HEK293 (cell line): ENCODE measurements around the gene KLHL29.

ENCODE experiments used
- CTCF ChIA-PET: fragments of 350-600 bp; formaldehyde crosslinking; extraction: SDS; loops from one replicate; lab custom pipeline; 2021; ENCODE audit warnings: antibody characterized with exemption; lab: Yijun Ruan, JAX
- POLR2A ChIA-PET: fragments of 300-600 bp; formaldehyde crosslinking; extraction: SDS; loops from one replicate; lab custom pipeline; 2020; ENCODE audit warnings: antibody characterized with exemption, inconsistent platforms; lab: Yijun Ruan, JAX
- H3K27ac ChIP-seq: fragments of 200-500 bp; sonication (Bioruptor generic); 2 replicates; pipeline ENCODE4 v1.5.1; 2014; ENCODE audit warnings: low read depth, low read length, control low read depth, inconsistent platforms; ENCODE audit errors: extremely low read depth
- H3K36me3 ChIP-seq, 2 experiments: fragments of 200-500 bp in 1 of 2; sonication (Bioruptor generic) in 1 of 2; 1 replicate in 1 of 2; 2 replicates in 1 of 2; pipeline ENCODE4 v1.5.1; 2014 to 2017; ENCODE audit warnings: inconsistent platforms in 2 of 2, low read length in 2 of 2; ENCODE audit not compliant: control insufficient read depth in 2 of 2, insufficient read depth in 1 of 2
- H3K4me1 ChIP-seq: fragments of 200-500 bp; sonication (Bioruptor generic); 2 replicates; pipeline ENCODE4 v1.5.1; 2014; ENCODE audit warnings: mild to moderate bottlenecking, low read length, inconsistent platforms; ENCODE audit not compliant: control insufficient read depth, insufficient read depth
- H3K4me3 ChIP-seq: 2 replicates; pipeline ENCODE4 v1.5.1; 2011; ENCODE audit warnings: low read depth, mild to moderate bottlenecking, control low read depth, low read length, moderate library complexity
- H3K9me3 ChIP-seq: fragments of 200-500 bp; sonication (Bioruptor generic); 2 replicates; pipeline ENCODE4 v1.5.1; 2014; ENCODE audit warnings: low read depth, low read length, inconsistent platforms; ENCODE audit not compliant: control insufficient read depth, insufficient read depth
- FEZF1 ChIP-seq: fragments of 450-650 bp; formaldehyde crosslinking; IDR thresholded peaks from 2 replicates; pipeline ENCODE4 v1.5.1; 2016; ENCODE audit warnings: missing biosample characterization, missing genetic modification characterization
- GLI2 ChIP-seq: fragments of 450-650 bp; formaldehyde crosslinking; IDR thresholded peaks from 2 replicates; pipeline ENCODE4; 2017; ENCODE audit warnings: missing biosample characterization, missing genetic modification characterization, low read depth, borderline replicate concordance
- KLF1 ChIP-seq: fragments of 450-650 bp; formaldehyde crosslinking; IDR thresholded peaks from 2 replicates; pipeline ENCODE4 v1.5.1; 2016; ENCODE audit warnings: missing biosample characterization, missing genetic modification characterization
- REPIN1 ChIP-seq: fragments of 450-650 bp; formaldehyde crosslinking; IDR thresholded peaks from 2 replicates; pipeline ENCODE4 v1.5.1; 2017; ENCODE audit warnings: missing biosample characterization, missing genetic modification characterization, low read depth
- ZBTB7A ChIP-seq: fragments of 450-650 bp; formaldehyde crosslinking; IDR thresholded peaks from 2 replicates; pipeline ENCODE4 v1.5.1; 2016; ENCODE audit warnings: low read depth, missing biosample characterization, missing genetic modification characterization
- ZNF140 ChIP-seq: fragments of 450-650 bp; formaldehyde crosslinking; IDR thresholded peaks from 2 replicates; pipeline ENCODE4 v1.5.1; 2016; ENCODE audit warnings: missing biosample characterization, missing genetic modification characterization
- ZNF169 ChIP-seq: fragments of 450-650 bp; formaldehyde crosslinking; IDR thresholded peaks from 2 replicates; pipeline ENCODE4 v1.5.1; 2016; ENCODE audit warnings: missing biosample characterization, missing genetic modification characterization
- ZNF37A ChIP-seq: fragments of 450-650 bp; IDR thresholded peaks from 2 replicates; pipeline ENCODE4 v1.5.1; 2018; ENCODE audit warnings: missing biosample characterization, missing genetic modification characterization
- ZNF394 ChIP-seq: fragments of 450-650 bp; formaldehyde crosslinking; IDR thresholded peaks from 2 replicates; pipeline ENCODE4 v1.5.1; 2016; ENCODE audit warnings: missing biosample characterization, missing genetic modification characterization, mild to moderate bottlenecking, moderate library complexity, borderline replicate concordance
- ZNF514 ChIP-seq: fragments of 450-650 bp; formaldehyde crosslinking; IDR thresholded peaks from 2 replicates; pipeline ENCODE4 v1.5.1; 2016; ENCODE audit warnings: missing biosample characterization, missing genetic modification characterization
- ZNF544 ChIP-seq: fragments of 450-650 bp; formaldehyde crosslinking; IDR thresholded peaks from 2 replicates; pipeline ENCODE4 v1.5.0; 2017; ENCODE audit warnings: missing biosample characterization, missing genetic modification characterization
- ZNF558 ChIP-seq: fragments of 450-650 bp; formaldehyde crosslinking; IDR thresholded peaks from 2 replicates; pipeline ENCODE4 v1.5.1; 2016; ENCODE audit warnings: missing biosample characterization, missing genetic modification characterization
- ZNF596 ChIP-seq: fragments of 450-650 bp; IDR thresholded peaks from 2 replicates; pipeline ENCODE4 v1.5.0; 2018; ENCODE audit warnings: missing biosample characterization, mild to moderate bottlenecking, missing genetic modification characterization, moderate library complexity
- ZNF600 ChIP-seq: fragments of 450-650 bp; formaldehyde crosslinking; IDR thresholded peaks from 2 replicates; pipeline ENCODE4 v1.5.1; 2016; ENCODE audit warnings: missing biosample characterization, missing genetic modification characterization
- ZNF624 ChIP-seq: fragments of 450-650 bp; formaldehyde crosslinking; IDR thresholded peaks from 2 replicates; pipeline ENCODE4 v1.5.1; 2017; ENCODE audit warnings: missing biosample characterization, missing genetic modification characterization
- ZNF791 ChIP-seq: fragments of 450-650 bp; formaldehyde crosslinking; IDR thresholded peaks from 2 replicates; pipeline ENCODE4 v1.5.1; 2016; ENCODE audit warnings: missing biosample characterization, missing genetic modification characterization
- ZSCAN16 ChIP-seq: fragments of 450-650 bp; formaldehyde crosslinking; IDR thresholded peaks from 2 replicates; pipeline ENCODE4 v1.5.1; 2016; ENCODE audit warnings: missing biosample characterization, missing genetic modification characterization
- ZSCAN30 ChIP-seq: fragments of 450-650 bp; IDR thresholded peaks from 2 replicates; pipeline ENCODE4 v1.5.1; 2018; ENCODE audit warnings: missing biosample characterization, mild to moderate bottlenecking, missing genetic modification characterization, moderate library complexity
- TF ChIP-seq, protein P1 (sequence below): fragments of 450-650 bp; formaldehyde crosslinking; IDR thresholded peaks from 2 replicates; pipeline ENCODE4 v1.5.1; 2017; ENCODE audit warnings: missing biosample characterization, mild to moderate bottlenecking, missing genetic modification characterization, moderate library complexity
- TF ChIP-seq, protein P2 (sequence below): fragments of 450-650 bp; formaldehyde crosslinking; IDR thresholded peaks from 2 replicates; pipeline ENCODE4 v1.5.1; 2016; ENCODE audit warnings: missing biosample characterization, missing genetic modification characterization, borderline replicate concordance
- TF ChIP-seq, protein P3 (sequence below): fragments of 450-650 bp; formaldehyde crosslinking; IDR thresholded peaks from 2 replicates; pipeline ENCODE4 v1.5.1; 2016; ENCODE audit warnings: missing biosample characterization, missing genetic modification characterization, borderline replicate concordance
- TF ChIP-seq, protein P4 (sequence below): fragments of 450-650 bp; formaldehyde crosslinking; IDR thresholded peaks from 2 replicates; pipeline ENCODE4 v1.5.1; 2016; ENCODE audit warnings: missing biosample characterization, missing genetic modification characterization
- TF ChIP-seq, protein P5 (sequence below): fragments of 450-650 bp; formaldehyde crosslinking; IDR thresholded peaks from 2 replicates; pipeline ENCODE4 v1.5.1; 2016; ENCODE audit warnings: missing biosample characterization, missing genetic modification characterization

KLHL29 gene

DNA sequence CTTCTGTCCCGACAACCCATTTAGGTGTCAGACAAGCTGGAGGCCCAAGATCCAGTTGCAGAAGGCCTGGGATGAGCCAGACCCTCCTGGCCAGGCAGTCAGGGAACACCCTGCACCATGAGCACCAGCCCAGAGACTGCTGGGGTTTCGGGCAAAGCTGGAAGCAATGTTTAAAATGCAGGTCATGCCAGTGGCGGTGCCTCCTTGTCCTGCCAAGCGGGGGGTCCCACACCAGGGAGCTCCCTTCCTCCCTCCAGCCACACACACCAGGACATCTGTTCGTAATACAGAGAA, 311.7 kb downstream of the KLHL29 start (continued):
- TF ChIP-seq, protein P1, sequence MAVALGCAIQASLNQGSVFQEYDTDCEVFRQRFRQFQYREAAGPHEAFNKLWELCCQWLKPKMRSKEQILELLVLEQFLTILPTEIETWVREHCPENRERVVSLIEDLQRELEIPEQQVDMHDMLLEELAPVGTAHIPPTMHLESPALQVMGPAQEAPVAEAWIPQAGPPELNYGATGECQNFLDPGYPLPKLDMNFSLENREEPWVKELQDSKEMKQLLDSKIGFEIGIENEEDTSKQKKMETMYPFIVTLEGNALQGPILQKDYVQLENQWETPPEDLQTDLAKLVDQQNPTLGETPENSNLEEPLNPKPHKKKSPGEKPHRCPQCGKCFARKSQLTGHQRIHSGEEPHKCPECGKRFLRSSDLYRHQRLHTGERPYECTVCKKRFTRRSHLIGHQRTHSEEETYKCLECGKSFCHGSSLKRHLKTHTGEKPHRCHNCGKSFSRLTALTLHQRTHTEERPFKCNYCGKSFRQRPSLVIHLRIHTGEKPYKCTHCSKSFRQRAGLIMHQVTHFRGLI (tag by site-specific recombination), result no peak
- TF ChIP-seq KLF1 (no peak), GLI2 (no peak), ZNF514 (tag by site-specific recombination) (no peak)
- TF ChIP-seq, protein P2, sequence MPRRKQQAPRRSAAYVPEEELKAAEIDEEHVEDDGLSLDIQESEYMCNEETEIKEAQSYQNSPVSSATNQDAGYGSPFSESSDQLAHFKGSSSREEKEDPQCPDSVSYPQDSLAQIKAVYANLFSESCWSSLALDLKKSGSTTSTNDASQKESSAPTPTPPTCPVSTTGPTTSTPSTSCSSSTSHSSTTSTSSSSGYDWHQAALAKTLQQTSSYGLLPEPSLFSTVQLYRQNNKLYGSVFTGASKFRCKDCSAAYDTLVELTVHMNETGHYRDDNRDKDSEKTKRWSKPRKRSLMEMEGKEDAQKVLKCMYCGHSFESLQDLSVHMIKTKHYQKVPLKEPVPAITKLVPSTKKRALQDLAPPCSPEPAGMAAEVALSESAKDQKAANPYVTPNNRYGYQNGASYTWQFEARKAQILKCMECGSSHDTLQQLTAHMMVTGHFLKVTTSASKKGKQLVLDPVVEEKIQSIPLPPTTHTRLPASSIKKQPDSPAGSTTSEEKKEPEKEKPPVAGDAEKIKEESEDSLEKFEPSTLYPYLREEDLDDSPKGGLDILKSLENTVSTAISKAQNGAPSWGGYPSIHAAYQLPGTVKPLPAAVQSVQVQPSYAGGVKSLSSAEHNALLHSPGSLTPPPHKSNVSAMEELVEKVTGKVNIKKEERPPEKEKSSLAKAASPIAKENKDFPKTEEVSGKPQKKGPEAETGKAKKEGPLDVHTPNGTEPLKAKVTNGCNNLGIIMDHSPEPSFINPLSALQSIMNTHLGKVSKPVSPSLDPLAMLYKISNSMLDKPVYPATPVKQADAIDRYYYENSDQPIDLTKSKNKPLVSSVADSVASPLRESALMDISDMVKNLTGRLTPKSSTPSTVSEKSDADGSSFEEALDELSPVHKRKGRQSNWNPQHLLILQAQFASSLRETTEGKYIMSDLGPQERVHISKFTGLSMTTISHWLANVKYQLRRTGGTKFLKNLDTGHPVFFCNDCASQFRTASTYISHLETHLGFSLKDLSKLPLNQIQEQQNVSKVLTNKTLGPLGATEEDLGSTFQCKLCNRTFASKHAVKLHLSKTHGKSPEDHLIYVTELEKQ, result no peak

DNA sequence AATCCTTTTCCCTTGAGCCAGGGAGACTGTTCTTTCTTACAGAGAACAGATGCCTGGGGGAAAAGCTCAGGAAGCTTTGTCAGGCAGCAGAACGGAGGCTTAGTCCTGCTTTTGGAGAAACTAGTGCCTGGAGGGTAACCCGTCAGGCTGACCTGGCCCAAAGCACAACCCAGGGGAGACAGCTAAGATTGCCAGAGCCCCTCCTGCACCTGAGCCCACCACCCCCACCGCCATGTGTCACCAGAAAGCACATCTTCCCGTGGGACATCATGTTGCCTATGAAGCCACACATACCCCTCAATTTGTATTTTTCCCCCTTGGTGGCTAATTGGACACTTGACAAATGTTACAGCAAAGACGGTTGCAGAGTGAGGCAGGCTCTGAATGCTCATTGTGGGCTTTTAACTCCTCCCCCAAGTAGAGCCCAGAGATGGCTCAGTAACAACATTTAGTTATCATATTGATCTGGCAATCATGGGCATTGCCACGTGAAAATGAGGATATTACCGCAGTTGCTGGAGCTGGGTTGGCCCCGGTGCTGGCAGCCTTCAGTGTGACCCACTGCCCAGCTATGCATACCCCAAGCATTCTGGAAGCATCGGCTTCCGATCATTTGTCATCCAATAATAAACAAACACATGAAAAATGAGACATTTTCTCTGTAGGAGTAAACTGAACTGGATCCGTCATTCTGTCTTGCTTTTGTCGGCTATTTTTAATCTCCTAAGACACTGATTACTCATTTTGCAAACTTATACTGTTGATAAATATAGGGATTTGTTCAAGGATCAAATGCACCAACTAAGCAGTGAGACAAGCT, 312.5 kb downstream of the KLHL29 start:
- Histone ChIP-seq H3K36me3 (peaks cover 0 to 44% of the 10 kb centered on the region in 2 experiments; a peak in 1 of 3 replicates), H3K4me1 (no peaks in the 10 kb centered on the region), H3K27ac (no peak overlapping the region), H3K9me3 (no peaks in the 10 kb centered on the region), H3K4me3 (no peak overlapping the region)
- ChIA-PET CTCF (no interaction called here), POLR2A (no interaction called here)
- no peak for TF ChIP-seq ZNF169 (tag by site-specific recombination)
- TF ChIP-seq ZNF558 (tag by site-specific recombination), result no peak
- TF ChIP-seq, protein P3, sequence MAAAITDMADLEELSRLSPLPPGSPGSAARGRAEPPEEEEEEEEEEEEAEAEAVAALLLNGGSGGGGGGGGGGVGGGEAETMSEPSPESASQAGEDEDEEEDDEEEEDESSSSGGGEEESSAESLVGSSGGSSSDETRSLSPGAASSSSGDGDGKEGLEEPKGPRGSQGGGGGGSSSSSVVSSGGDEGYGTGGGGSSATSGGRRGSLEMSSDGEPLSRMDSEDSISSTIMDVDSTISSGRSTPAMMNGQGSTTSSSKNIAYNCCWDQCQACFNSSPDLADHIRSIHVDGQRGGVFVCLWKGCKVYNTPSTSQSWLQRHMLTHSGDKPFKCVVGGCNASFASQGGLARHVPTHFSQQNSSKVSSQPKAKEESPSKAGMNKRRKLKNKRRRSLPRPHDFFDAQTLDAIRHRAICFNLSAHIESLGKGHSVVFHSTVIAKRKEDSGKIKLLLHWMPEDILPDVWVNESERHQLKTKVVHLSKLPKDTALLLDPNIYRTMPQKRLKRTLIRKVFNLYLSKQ, result no peak
- TF ChIP-seq, protein P4, sequence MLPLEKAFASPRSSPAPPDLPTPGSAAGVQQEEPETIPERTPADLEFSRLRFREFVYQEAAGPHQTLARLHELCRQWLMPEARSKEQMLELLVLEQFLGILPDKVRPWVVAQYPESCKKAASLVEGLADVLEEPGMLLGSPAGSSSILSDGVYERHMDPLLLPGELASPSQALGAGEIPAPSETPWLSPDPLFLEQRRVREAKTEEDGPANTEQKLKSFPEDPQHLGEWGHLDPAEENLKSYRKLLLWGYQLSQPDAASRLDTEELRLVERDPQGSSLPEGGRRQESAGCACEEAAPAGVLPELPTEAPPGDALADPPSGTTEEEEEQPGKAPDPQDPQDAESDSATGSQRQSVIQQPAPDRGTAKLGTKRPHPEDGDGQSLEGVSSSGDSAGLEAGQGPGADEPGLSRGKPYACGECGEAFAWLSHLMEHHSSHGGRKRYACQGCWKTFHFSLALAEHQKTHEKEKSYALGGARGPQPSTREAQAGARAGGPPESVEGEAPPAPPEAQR (tag by site-specific recombination), result no peak
- no peak for TF ChIP-seq ZNF624
- TF ChIP-seq ZNF600 (tag by site-specific recombination), result no peak
- TF ChIP-seq REPIN1 (tag by site-specific recombination), result no peak
- TF ChIP-seq ZNF140 (tag by site-specific recombination), result no peak
- no peak for TF ChIP-seq ZNF791 (tag by site-specific recombination)
- TF ChIP-seq ZNF394, result no peak
- no peak for TF ChIP-seq ZNF37A (tag by site-specific recombination)
- no peak for TF ChIP-seq ZNF544 (tag by site-specific recombination)
- no peak for TF ChIP-seq ZBTB7A
- TF ChIP-seq ZNF596 (tag by site-specific recombination), result no peak
- no peak for TF ChIP-seq FEZF1 (tag by site-specific recombination)
- no peak for TF ChIP-seq ZSCAN30 (tag by site-specific recombination)
- TF ChIP-seq, protein P5, sequence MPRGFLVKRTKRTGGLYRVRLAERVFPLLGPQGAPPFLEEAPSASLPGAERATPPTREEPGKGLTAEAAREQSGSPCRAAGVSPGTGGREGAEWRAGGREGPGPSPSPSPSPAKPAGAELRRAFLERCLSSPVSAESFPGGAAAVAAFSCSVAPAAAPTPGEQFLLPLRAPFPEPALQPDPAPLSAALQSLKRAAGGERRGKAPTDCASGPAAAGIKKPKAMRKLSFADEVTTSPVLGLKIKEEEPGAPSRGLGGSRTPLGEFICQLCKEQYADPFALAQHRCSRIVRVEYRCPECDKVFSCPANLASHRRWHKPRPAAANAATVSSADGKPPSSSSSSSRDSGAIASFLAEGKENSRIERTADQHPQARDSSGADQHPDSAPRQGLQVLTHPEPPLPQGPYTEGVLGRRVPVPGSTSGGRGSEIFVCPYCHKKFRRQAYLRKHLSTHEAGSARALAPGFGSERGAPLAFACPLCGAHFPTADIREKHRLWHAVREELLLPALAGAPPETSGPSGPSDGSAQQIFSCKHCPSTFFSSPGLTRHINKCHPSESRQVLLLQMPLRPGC (tag by site-specific recombination), result no peak
- no peak for TF ChIP-seq ZSCAN16 (tag by site-specific recombination)
- TF ChIP-seq, all 188 proteins: peak for 0
